NCI-H748 treated with DMSO at 0.1 percent for 48 hours (cell line): ENCODE measurements around the gene TEKTIP1.

Source experiments
- DNase-seq: peaks from one replicate; lab custom pipeline; 2025; lab: John Stamatoyannopoulos, UW

The TEKTIP1 gene

DNA sequence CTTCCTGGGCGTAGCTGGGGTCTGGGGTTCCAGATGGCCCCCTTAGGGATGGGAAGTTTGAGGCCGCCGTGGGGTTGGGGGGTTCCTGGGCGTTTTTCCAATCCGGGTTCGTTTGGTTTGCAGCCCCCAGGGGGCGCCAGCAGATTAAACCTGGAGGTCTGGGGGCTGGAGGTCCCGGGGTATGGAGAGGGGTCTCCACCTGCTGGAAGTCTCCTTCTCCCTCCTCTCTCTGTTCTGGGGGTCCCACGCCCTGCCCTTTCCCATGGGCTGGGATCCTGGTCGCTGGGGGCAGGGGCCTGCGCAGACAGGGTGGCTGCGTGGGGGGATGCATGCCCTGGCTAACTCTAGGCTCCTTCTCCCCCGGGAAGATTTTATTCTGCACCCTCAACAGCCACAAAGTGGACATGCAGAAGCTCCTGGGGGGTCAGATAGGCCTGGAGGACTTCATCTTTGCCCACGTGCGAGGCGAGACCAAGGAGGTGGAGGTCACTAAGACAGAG, 47.2 kb downstream of the TEKTIP1 start:
- no peak for DNase-seq

DNA sequence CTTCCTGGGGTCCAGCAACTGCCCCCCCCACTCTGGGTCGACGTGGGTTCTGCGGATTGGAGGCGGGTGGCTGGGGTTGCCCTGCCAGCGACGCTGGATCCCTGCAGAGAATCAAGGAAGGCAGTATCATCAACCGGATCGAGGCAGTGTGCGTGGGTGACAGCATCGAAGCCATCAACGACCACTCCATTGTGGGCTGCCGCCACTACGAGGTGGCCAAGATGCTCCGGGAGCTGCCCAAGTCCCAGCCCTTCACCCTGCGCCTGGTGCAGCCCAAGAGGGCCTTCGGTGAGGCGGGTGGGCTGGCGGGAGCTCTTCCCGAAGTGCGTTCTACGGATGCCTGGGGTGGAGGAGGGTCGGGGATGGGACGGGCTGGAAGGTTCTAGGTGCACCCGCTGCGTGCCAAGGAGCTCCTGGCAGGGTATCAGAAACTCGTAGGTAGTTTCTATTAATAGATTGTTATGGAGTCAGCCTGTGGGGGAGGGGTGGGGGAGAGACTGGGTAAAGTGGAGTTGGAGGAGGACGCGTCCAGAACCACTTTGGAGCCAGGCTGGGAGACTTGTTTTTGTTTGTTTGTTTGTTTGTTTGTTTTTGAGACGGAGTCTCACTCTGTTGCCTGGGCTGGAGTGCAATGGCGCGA, 47.9 kb downstream of the TEKTIP1 start:
- no peak for DNase-seq

DNA sequence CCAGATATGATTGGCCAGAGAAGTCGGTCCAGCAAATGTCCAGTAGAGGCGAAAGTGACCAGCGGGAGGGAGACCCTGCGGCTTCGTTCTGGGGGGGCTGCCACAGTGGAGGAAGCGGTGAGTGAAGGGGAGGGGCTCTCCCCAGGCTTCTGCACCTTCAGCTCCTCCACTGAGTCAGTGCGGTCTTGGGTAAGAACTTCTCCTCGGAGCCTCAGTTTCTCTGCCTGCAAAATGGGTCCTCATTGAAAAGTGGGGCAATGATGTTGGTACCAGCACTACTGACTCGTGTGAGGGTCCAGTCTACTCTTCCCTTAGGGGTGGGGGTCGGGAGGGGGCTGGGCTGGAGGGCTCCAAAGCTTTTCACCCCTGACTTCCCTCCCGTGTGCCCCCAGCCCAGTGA, 50.5 kb downstream of the TEKTIP1 start:
- DNase-seq = no peak

DNA sequence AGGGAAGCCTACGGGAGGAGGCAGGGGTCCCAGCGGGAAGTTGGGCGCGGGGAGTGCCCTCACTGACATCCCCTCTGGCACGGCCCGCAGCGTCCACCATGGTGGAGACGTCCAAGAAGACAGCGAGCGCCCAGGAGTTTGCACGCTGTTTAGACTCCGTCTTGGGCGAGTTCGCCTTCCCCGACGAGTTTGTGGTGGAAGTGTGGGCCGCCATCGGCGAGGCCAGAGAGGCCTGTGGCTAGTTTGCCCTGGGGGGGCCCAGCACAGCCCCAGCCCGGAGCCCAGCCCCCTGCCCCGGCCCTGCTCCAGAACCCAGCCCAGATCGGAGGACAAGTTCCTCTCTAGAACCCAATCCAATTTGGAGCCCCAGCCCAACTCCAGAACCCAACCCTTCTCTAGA, 51.0 kb downstream of the TEKTIP1 start:
- no peak for DNase-seq

DNA sequence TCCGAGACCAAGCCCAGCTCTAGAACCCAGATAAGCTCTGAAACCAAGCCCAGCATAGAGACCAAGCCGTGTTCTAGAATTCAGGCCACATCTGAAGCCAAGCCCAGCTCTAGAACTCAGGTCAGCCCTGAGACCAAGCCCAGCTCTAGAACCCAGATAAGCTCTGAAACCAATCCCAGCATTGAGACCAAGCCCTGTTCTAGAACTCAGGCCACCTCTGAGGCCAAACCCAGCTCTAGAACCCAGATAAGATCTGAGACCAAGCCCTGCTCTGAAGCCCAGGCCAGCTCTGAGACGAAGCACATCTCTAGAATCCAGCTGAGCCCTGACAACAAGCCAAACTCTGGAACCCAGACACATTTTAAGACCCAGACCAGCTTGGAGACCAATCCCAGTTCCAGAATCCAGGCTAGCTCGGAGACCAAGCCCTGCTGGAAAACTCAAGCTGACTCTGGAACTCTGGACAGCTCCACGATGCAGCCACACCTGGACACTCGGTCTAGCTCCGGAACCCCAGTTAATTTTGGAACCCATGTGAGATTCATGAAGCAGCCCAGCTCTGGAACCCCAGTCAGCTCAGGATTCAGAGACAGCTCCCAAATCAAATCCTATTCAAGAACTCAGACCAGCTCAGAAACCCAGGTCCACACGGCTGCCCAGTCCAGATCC, 52.2 kb downstream of the TEKTIP1 start:
- no peak for DNase-seq

DNA sequence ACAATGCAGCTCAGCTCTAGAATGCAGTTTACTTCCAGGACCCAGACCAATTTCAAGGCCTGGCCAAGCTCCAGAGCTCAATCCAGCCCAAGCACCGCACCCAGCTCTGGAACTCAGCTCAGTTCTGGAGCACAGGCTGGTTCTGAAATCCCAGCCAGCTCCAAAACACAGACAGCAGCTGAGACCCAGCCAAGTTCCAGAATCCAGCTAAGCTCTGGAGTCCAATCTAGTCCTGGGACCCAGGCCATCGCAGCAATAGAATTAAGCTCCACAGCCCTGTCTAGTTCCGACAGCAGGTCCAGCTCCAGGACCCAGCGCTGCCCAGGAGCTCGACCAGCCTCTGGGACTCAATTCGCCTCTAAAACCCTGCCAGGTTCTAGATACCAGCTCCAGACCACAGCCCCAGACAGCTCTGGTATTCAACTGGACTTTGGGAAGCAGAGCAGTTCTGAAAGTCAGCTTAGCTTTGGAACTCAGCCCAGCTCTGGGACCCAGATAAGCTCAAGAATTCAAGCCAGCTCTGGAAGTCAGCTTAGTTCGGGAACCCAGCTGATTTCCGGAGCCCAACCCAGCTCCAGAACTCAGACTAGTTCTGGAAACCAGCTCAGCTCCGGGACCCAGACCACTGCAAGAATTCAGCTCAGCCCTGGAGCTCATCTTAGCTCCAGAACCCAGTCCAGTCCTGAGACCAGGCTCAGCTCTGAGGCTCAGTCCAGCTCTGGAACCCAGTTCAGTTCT, 53.1 kb downstream of the TEKTIP1 start:
- no peak for DNase-seq

DNA sequence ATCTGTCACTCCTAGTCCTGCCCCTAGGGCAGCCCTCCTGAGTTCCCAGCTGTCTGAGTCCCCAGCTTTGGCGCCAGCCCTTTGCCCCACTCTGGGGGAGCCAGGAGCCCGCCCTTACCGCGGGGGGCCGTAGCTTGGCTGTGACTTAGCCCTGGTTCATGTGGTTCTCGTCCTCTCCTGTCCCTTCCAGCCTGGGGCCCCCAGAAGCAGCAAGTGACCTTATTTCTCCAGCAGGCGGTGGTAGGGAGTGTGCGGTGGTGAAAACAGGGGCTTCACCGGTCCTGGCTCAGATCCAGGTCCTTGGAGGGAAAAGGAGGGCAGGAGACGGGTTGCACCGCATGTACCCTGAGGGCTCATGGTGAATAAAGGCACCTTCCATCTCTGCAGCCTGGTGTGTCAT, 54.2 kb downstream of the TEKTIP1 start:
- no peak for DNase-seq
